ENCODE measurements around the gene NANS.
"Not testable (repeated sequence)": the region's sequence is repeated elsewhere in the genome, so short reads cannot be mapped to it uniquely, and the experiment has no call there.

Gene NANS

DNA sequence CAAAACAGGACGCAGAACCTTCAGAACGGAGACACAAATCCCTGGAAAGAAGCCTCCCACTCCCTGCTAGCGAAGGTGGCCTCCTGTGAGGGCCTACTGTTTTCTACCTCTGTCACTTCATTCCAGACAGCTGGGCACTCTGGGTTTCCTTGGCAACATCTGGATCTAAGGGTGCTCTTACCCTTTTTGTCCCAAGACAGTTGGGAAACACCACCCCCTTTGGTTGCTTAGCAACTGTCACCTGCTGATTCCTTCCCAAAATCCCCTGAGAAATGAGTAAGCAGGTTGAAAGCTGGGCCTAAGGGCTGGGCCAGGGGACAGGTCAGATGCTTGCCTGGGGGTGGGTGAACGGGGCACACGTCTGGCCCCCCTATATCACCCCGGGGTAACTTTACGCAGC, 29.4 kb downstream of the NANS start:
- Histone ChIP-seq H3K9ac (ENCODE audit: low read depth in 1 of 2, low read length in 2 of 2) (no peak overlapping the region), H3K9me3 (ENCODE audit: control insufficient read depth in 1 of 2, low read length in 2 of 2) (no peaks in the 10 kb centered on the region), H3K4me1 (ENCODE audit: control insufficient read depth in 1 of 2, insufficient read depth in 2 of 2, low read length in 2 of 2) (peaks cover 14 to 28% of the 10 kb centered on the region in 2 donors), H3K4me3 (ENCODE audit: low read depth in 1 of 2, low read length in 2 of 2) (no peak overlapping the region), H3K36me3 (ENCODE audit: control insufficient read depth in 1 of 2, insufficient read depth in 2 of 2, low read length in 2 of 2) (peaks cover 24 to 70% of the 10 kb centered on the region in 2 donors), H3K27ac (ENCODE audit: low read depth, low read length) (no peak overlapping the region), H3K27me3 (ENCODE audit: control insufficient read depth in 1 of 2, insufficient read depth in 2 of 2, low read length in 2 of 2) (no peaks in the 10 kb centered on the region)

DNA sequence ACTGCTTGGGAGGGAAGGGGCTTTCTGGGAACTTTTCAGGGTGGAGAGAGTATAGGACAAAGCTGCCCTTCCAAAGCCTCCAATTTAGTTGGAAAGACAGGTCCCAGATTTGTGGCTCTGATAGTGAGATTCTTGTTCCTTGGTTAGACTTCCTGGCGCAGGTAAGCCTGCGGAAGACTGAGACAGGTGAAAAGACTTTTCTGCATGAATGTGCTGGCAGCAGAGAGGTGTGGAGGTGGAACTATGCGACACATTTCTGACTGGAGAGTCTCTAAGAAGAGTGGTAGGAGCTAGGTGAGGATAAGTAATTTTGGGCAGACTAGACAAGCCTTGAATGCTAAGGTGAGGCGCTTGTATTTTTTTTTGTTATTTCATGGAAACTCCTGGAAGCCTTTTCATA, 29.9 kb downstream of the NANS start:
- Histone ChIP-seq H3K4me3 (ENCODE audit: low read depth in 1 of 2, low read length in 2 of 2) (no peak overlapping the region), H3K36me3 (ENCODE audit: control insufficient read depth in 1 of 2, insufficient read depth in 2 of 2, low read length in 2 of 2) (peaks cover 20 to 70% of the 10 kb centered on the region in 2 donors), H3K9ac (ENCODE audit: low read depth in 1 of 2, low read length in 2 of 2) (no peak overlapping the region), H3K9me3 (ENCODE audit: control insufficient read depth in 1 of 2, low read length in 2 of 2) (no peaks in the 10 kb centered on the region), H3K4me1 (ENCODE audit: control insufficient read depth in 1 of 2, insufficient read depth in 2 of 2, low read length in 2 of 2) (peaks cover 14 to 23% of the 10 kb centered on the region in 2 donors), H3K27ac (ENCODE audit: low read depth, low read length) (no peak overlapping the region), H3K27me3 (ENCODE audit: control insufficient read depth in 1 of 2, insufficient read depth in 2 of 2, low read length in 2 of 2) (no peaks in the 10 kb centered on the region)

DNA sequence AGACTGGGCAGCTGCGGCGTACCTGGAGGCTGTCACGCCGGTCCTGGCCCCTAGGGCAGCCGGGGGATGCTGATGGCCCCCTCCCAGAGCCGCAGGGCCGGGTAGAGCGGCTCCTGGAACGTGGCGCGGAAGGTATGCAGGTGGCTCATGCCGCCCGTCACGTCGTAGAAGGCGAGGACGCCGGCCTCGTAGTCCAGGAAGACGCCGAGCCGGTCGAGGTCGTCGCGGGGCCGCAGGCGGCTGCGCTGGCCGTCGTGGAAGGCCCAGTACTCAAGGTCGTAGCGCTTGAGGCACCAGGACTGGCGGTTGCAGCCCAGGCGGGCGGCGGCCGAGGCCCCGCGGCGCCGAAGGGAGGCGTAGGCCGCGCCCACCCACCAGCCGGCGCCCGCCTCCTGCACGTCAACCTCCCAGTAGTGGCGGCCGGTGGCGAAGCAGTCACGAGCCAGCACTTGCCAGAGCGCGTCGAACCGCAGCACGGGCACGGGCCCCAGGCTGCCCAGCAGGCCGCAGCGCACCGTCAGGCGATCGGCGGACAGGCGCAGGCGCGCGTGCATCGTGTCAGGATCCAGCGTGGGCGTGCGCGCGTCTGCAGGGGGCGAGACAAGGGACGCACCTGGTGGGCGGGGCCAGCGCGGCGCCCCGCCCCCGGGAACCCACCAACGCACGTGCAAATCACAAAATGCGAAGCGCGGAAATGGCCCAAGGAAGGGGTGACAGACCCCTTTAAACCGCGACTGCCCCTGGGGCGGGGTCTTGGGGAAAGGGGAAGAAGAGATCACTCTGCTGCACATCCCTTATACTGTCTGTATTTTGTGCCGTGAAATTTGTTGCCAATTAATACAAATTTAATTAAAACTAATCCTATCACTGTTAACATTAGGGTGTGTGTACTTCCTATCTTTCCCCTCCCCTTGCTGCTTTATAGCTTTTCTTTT, 31.2 kb downstream of the NANS start:
- Histone ChIP-seq H3K4me1 (ENCODE audit: control insufficient read depth in 1 of 2, insufficient read depth in 2 of 2, low read length in 2 of 2) (peaks cover 10 to 11% of the 10 kb centered on the region in 2 donors), H3K9ac (ENCODE audit: low read depth in 1 of 2, low read length in 2 of 2) (no peak overlapping the region), H3K36me3 (ENCODE audit: control insufficient read depth in 1 of 2, insufficient read depth in 2 of 2, low read length in 2 of 2) (peaks cover 20 to 65% of the 10 kb centered on the region in 2 donors), H3K4me3 (ENCODE audit: low read depth in 1 of 2, low read length in 2 of 2) (no peak overlapping the region), H3K27me3 (ENCODE audit: control insufficient read depth in 1 of 2, insufficient read depth in 2 of 2, low read length in 2 of 2) (no peaks in the 10 kb centered on the region), H3K9me3 (ENCODE audit: control insufficient read depth in 1 of 2, low read length in 2 of 2) (no peaks in the 10 kb centered on the region), H3K27ac (ENCODE audit: low read depth, low read length) (no peak overlapping the region)

DNA sequence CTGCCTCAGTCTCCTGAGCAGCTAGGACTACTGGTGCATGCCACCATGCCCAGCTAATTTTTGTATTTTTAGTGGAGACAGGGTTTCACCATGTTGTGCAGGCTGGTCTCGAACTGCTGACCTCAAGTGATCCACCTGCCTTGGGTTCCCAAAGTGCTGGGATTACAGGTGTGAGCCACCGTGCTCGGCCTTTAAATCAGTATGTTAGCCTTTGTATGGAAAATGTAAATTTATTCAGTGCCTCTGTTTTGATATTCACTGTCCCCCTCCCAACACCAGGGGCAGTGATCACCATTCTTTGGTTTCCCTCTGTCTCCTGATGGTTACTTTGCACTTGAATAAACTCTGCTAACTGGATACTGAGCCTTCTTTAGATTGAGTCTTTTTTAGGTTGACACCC, 34.1 kb downstream of the NANS start:
- not testable (repeated sequence) for H3K27me3 ChIP-seq (ENCODE audit: control insufficient read depth in 1 of 2, insufficient read depth in 2 of 2, low read length in 2 of 2)

DNA sequence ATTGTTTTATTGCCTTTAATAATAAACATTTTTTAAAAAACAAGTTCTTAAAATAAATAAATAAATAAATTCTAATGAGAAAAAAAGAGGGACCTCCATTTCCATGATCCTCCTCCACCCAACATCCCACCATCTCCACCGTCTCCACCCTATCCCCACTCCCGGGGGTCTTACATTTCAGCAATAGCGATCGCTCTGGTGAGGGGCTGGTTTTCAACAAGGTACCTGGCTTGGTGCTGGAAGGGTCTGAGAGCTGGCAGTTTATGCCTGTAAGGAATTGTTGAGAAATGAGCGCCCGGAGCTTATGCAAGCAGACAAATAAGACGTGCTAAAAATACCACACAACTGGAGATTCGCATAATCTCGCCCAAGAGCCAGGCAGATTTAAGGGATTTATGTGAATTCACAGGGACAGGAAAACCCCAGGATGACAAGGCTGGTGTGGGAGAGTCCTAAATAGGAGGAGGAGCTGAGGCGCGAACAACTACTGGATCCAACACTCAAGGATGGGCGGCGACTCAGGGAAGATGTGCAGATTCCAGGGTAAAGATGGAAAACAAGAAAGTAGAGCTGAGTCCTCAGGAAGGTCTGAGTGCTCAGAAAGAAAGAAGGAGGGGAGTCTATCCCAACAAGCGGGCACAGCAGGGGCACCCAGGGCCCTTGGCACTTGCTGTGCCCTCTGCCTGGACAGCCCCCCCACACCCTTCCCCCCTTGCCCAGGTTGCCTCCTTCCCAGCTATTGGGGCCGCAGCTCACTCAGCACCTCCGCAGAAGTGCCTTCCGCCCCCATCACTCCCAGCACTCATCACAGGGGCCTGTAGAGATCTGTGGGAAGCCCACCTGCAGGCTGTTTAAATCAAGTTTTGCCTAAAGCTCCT, 35.4 kb downstream of the NANS start:
- Histone ChIP-seq H3K4me3 (ENCODE audit: low read depth in 1 of 2, low read length in 2 of 2) (no peak overlapping the region), H3K4me1 (ENCODE audit: control insufficient read depth in 1 of 2, insufficient read depth in 2 of 2, low read length in 2 of 2) (no peaks in the 10 kb centered on the region), H3K9ac (ENCODE audit: low read depth in 1 of 2, low read length in 2 of 2) (no peak overlapping the region), H3K9me3 (ENCODE audit: control insufficient read depth in 1 of 2, low read length in 2 of 2) (no peaks in the 10 kb centered on the region), H3K27ac (ENCODE audit: low read depth, low read length) (no peak overlapping the region), H3K27me3 (ENCODE audit: control insufficient read depth in 1 of 2, insufficient read depth in 2 of 2, low read length in 2 of 2) (no peaks in the 10 kb centered on the region), H3K36me3 (ENCODE audit: control insufficient read depth in 1 of 2, insufficient read depth in 2 of 2, low read length in 2 of 2) (peaks cover 26 to 63% of the 10 kb centered on the region in 2 donors)

More for the DNA sequence above, 34.1 kb downstream of the NANS start:
- H3K4me1 ChIP-seq (ENCODE audit: control insufficient read depth in 1 of 2, insufficient read depth in 2 of 2, low read length in 2 of 2); H3K4me3 ChIP-seq (ENCODE audit: low read depth in 1 of 2, low read length in 2 of 2); H3K9ac ChIP-seq (ENCODE audit: low read depth in 1 of 2, low read length in 2 of 2); H3K9me3 ChIP-seq (ENCODE audit: control insufficient read depth in 1 of 2, low read length in 2 of 2); H3K27ac ChIP-seq (ENCODE audit: low read depth, low read length): not testable (repeated sequence)
- peaks cover 23 to 62% of the 10 kb centered on the region in 2 donors for H3K36me3 ChIP-seq (ENCODE audit: control insufficient read depth in 1 of 2, insufficient read depth in 2 of 2, low read length in 2 of 2)

DNA sequence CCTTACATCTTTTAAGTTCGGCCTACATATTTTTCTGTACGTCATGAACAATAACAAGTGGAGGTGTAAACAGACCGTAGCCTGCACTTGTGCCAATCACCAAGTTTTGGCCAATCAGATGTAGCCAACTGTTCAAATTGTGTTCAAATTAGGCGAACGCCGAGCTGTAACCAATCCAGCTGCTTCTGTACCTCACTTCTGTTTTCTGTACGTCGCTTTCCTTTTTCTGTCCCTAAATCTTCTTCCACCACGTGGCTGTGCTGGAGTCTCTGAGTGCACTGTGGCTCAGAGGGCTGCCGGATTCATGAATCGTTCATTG, 36.0 kb downstream of the NANS start:
- no peaks in the 10 kb centered on the region for H3K9me3 ChIP-seq (ENCODE audit: control insufficient read depth in 1 of 2, low read length in 2 of 2)
- H3K4me3 ChIP-seq (ENCODE audit: low read depth in 1 of 2, low read length in 2 of 2), result no peak overlapping the region
- H3K9ac ChIP-seq (ENCODE audit: low read depth in 1 of 2, low read length in 2 of 2), result no peak overlapping the region
- peaks cover 32 to 64% of the 10 kb centered on the region in 2 donors for H3K36me3 ChIP-seq (ENCODE audit: control insufficient read depth in 1 of 2, insufficient read depth in 2 of 2, low read length in 2 of 2)
- H3K27me3 ChIP-seq (ENCODE audit: control insufficient read depth in 1 of 2, insufficient read depth in 2 of 2, low read length in 2 of 2), result no peaks in the 10 kb centered on the region
- H3K27ac ChIP-seq (ENCODE audit: low read depth, low read length), result no peak overlapping the region
- no peaks in the 10 kb centered on the region for H3K4me1 ChIP-seq (ENCODE audit: control insufficient read depth in 1 of 2, insufficient read depth in 2 of 2, low read length in 2 of 2)

DNA sequence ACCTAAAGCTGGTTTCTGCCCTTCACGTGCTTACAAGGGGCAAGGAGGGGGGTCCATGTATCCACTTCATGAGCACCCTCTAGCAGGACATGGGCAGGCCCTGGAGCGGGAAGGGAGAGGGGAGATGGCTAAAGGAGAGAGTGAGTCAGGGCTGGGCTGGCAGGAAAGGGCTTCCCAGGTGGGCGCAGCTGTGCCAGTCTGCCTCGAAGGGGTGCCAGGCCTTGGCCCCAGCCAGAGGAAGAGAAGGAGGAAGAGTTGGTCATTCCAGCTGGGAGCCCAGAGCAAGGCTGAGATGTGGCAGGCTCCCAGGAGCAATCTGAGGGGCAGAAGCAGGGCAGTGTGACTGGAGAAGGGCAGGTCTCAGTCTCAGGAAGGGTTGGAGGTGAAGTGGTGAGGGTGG, 37.8 kb downstream of the NANS start:
- H3K9ac ChIP-seq (ENCODE audit: low read depth in 1 of 2, low read length in 2 of 2), result no peak overlapping the region
- no peak overlapping the region for H3K4me3 ChIP-seq (ENCODE audit: low read depth in 1 of 2, low read length in 2 of 2)
- peaks cover 40 to 76% of the 10 kb centered on the region in 2 donors for H3K36me3 ChIP-seq (ENCODE audit: control insufficient read depth in 1 of 2, insufficient read depth in 2 of 2, low read length in 2 of 2)
- H3K4me1 ChIP-seq (ENCODE audit: control insufficient read depth in 1 of 2, insufficient read depth in 2 of 2, low read length in 2 of 2), result no peaks in the 10 kb centered on the region
- H3K9me3 ChIP-seq (ENCODE audit: control insufficient read depth in 1 of 2, low read length in 2 of 2), result no peaks in the 10 kb centered on the region
- H3K27ac ChIP-seq (ENCODE audit: low read depth, low read length), result no peak overlapping the region
- no peaks in the 10 kb centered on the region for H3K27me3 ChIP-seq (ENCODE audit: control insufficient read depth in 1 of 2, insufficient read depth in 2 of 2, low read length in 2 of 2)

DNA sequence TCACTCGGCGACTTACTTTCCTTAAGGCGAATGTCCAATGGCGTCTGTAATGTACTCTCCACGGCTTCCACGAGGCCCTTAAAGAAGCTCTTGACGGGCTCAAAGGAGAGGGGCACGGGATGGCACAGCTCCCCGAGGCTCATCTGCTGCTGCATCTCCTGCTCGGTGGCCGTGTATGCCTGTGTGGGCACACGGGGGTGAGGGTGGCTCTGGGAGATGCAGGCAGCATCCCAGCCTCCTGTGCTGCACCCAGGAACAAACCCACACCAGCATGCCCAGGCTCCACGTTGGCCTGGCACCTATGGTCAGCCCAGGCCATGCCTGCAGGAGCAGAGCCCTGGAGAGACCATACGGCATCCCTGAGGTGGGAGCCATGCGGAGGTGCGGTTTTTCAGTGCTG, 38.3 kb downstream of the NANS start:
- Histone ChIP-seq H3K27ac (ENCODE audit: low read depth, low read length) (no peak overlapping the region), H3K27me3 (ENCODE audit: control insufficient read depth in 1 of 2, insufficient read depth in 2 of 2, low read length in 2 of 2) (no peaks in the 10 kb centered on the region), H3K4me3 (ENCODE audit: low read depth in 1 of 2, low read length in 2 of 2) (no peak overlapping the region), H3K4me1 (ENCODE audit: control insufficient read depth in 1 of 2, insufficient read depth in 2 of 2, low read length in 2 of 2) (peaks cover 0 to 5% of the 10 kb centered on the region in 2 donors), H3K9ac (ENCODE audit: low read depth in 1 of 2, low read length in 2 of 2) (no peak overlapping the region), H3K9me3 (ENCODE audit: control insufficient read depth in 1 of 2, low read length in 2 of 2) (no peaks in the 10 kb centered on the region), H3K36me3 (ENCODE audit: control insufficient read depth in 1 of 2, insufficient read depth in 2 of 2, low read length in 2 of 2) (peaks cover 45 to 80% of the 10 kb centered on the region in 2 donors)

DNA sequence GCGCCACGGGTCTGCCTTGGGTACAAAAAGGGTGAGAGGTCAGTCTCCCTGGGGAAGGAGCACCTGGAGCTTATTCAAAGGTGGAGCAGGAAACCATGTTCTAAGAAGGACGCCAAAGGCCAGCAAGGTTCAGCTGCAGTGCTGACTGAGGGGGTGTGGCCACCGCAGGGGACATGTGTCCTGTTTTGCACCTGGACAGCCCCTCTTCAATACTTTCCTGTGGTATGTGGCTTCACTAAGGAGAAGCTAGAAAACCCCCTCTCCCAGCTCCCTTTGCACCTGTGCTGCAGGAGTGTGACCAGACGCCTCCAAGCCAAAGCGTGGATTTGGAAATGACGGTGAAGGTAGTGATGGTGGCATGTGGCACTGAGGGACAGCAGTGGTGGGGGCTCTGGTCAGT, 38.9 kb downstream of the NANS start:
- H3K36me3 ChIP-seq (ENCODE audit: control insufficient read depth in 1 of 2, insufficient read depth in 2 of 2, low read length in 2 of 2), result peaks cover 45 to 75% of the 10 kb centered on the region in 2 donors
- peaks cover 4 to 8% of the 10 kb centered on the region in 2 donors for H3K4me1 ChIP-seq (ENCODE audit: control insufficient read depth in 1 of 2, insufficient read depth in 2 of 2, low read length in 2 of 2)
- no peaks in the 10 kb centered on the region for H3K9me3 ChIP-seq (ENCODE audit: control insufficient read depth in 1 of 2, low read length in 2 of 2)
- no peak overlapping the region for H3K9ac ChIP-seq (ENCODE audit: low read depth in 1 of 2, low read length in 2 of 2)
- H3K4me3 ChIP-seq (ENCODE audit: low read depth in 1 of 2, low read length in 2 of 2), result no peak overlapping the region
- H3K27ac ChIP-seq (ENCODE audit: low read depth, low read length), result no peak overlapping the region
- no peaks in the 10 kb centered on the region for H3K27me3 ChIP-seq (ENCODE audit: control insufficient read depth in 1 of 2, insufficient read depth in 2 of 2, low read length in 2 of 2)

DNA sequence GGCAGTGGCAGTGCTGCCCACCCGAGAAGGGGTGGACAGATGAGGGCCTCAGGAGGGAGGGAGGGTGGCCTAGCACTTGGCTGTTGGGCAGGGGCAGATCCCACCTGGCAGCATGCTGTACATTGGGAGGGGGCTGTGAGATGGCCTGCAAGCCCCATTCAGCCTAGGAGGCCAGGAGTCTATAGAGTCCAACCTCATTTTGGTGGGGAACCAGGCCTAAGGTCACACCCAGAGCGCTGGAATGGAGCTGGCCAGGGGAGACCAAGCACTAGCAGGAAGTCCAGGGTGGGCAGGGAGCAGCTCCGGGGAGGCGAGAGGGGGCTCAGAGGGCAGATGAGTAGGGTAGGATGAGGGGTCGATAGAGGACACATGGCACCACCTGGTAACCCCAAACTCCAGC, 39.6 kb downstream of the NANS start:
- no peak overlapping the region for H3K9ac ChIP-seq (ENCODE audit: low read depth in 1 of 2, low read length in 2 of 2)
- H3K36me3 ChIP-seq (ENCODE audit: control insufficient read depth in 1 of 2, insufficient read depth in 2 of 2, low read length in 2 of 2), result peaks cover 45 to 69% of the 10 kb centered on the region in 2 donors
- no peaks in the 10 kb centered on the region for H3K27me3 ChIP-seq (ENCODE audit: control insufficient read depth in 1 of 2, insufficient read depth in 2 of 2, low read length in 2 of 2)
- H3K27ac ChIP-seq (ENCODE audit: low read depth, low read length), result no peak overlapping the region
- H3K4me3 ChIP-seq (ENCODE audit: low read depth in 1 of 2, low read length in 2 of 2), result no peak overlapping the region
- H3K4me1 ChIP-seq (ENCODE audit: control insufficient read depth in 1 of 2, insufficient read depth in 2 of 2, low read length in 2 of 2), result peaks cover 6 to 8% of the 10 kb centered on the region in 2 donors
- H3K9me3 ChIP-seq (ENCODE audit: control insufficient read depth in 1 of 2, low read length in 2 of 2), result no peaks in the 10 kb centered on the region
